Testis (tissue), 2 donors: Measurements from ENCODE around the gene CA10.
A peak's percentile ranks its signal among the peaks of the same experiment; 100 is the strongest.

Experiments used
- POLR2A ChIP-seq: fragments of 450-650 bp; IDR thresholded peaks from one replicate; pipeline ENCODE4 v1.6.1; 2017; ENCODE audit warnings: antibody characterized with exemption, mild to moderate bottlenecking, moderate library complexity
- TF ChIP-seq, protein P1 (sequence below), 3 experiments: fragments of 450-650 bp in 2 of 3; fragments of 200-600 bp in 1 of 3; sonication (generic) in 1 of 3; IDR thresholded peaks; one replicate each; pipeline ENCODE4 v1.5.1; 2016 to 2019; ENCODE audit warnings: antibody characterized with exemption in 3 of 3, mild to moderate bottlenecking in 2 of 3, moderate library complexity in 1 of 3

DNA sequence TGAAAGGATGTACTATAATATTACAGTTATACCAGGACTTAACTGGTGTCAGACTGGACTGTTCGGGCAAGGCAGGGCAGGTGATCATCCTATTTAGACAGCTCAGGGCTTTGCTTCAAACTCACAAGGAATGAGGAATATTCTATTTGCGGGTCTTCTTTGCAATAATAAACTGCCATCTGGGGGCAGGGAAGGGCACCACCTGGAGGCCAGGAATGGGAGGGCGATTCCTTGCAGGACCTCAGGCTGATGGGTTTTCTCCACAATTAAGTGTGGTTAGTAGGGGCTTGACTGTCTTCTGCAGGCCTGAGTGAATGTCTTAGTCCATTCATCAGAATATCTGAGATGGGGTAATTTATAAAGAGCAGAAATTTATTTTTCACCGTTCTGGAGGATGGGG, 424.1 kb downstream of the CA10 start:
- TF ChIP-seq, protein P1, sequence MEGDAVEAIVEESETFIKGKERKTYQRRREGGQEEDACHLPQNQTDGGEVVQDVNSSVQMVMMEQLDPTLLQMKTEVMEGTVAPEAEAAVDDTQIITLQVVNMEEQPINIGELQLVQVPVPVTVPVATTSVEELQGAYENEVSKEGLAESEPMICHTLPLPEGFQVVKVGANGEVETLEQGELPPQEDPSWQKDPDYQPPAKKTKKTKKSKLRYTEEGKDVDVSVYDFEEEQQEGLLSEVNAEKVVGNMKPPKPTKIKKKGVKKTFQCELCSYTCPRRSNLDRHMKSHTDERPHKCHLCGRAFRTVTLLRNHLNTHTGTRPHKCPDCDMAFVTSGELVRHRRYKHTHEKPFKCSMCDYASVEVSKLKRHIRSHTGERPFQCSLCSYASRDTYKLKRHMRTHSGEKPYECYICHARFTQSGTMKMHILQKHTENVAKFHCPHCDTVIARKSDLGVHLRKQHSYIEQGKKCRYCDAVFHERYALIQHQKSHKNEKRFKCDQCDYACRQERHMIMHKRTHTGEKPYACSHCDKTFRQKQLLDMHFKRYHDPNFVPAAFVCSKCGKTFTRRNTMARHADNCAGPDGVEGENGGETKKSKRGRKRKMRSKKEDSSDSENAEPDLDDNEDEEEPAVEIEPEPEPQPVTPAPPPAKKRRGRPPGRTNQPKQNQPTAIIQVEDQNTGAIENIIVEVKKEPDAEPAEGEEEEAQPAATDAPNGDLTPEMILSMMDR (IDR thresholded peaks at IDR 0.05) = peak in 1 of 3 experiments; percentile 69
- no peak for TF ChIP-seq POLR2A
